ENCODE data around the gene POU2AF1.

POU2AF1 gene

GRCh38 chr11:111392552-111392951 lies 13.5 kb upstream of the POU2AF1 start:
- H3K9ac ChIP-seq (ENCODE audit: low read length): no peak overlapping the region
- no peak overlapping the region for H3K27ac ChIP-seq (ENCODE audit: low read length)
- H3K4me1 ChIP-seq (ENCODE audit: low read length): peaks cover 18% of the 10 kb centered on the region
- no peaks in the 10 kb centered on the region for H4K20me1 ChIP-seq (ENCODE audit: insufficient read depth, low read length)
- no peaks in the 10 kb centered on the region for H3F3A ChIP-seq (ENCODE audit: insufficient read depth, low read length)
- H3K27me3 ChIP-seq (replicated peaks; ENCODE audit: insufficient read depth, low read length): no peaks in the 10 kb centered on the region
- H3K79me2 ChIP-seq (ENCODE audit: low read length): no peaks in the 10 kb centered on the region
- no peaks in the 10 kb centered on the region for H3K36me3 ChIP-seq (replicated peaks; ENCODE audit: insufficient read depth, low read length)
- DNase-seq: no peak
- H3K4me3 ChIP-seq (ENCODE audit: low read length): no peak overlapping the region
- TF ChIP-seq EZH2phosphoT487 (IDR thresholded peaks at IDR 0.05; ENCODE audit: low read length) (no peak), CTCF (IDR thresholded peaks at IDR 0.05; ENCODE audit: low read length) (no peak), EZH2 (optimal IDR thresholded peaks at IDR 0.05; ENCODE audit: low read depth, low read length) (no peak)
- H3K4me2 ChIP-seq (ENCODE audit: low read depth, low read length): no peak overlapping the region
- no peaks in the 10 kb centered on the region for H3K9me2 ChIP-seq (replicated peaks; ENCODE audit: insufficient read depth, low read length)
- no peaks in the 10 kb centered on the region for H3K9me3 ChIP-seq (replicated peaks; ENCODE audit: insufficient read depth, low read length)
- H2AFZ ChIP-seq (ENCODE audit: low read length): no peak overlapping the region

GRCh38 chr11:111391328-111392124 lies 12.5 kb upstream of the POU2AF1 start:
- Histone ChIP-seq H3F3A (ENCODE audit: insufficient read depth, low read length) (no peaks in the 10 kb centered on the region), H2AFZ (ENCODE audit: low read length) (no peak overlapping the region), H3K36me3 (replicated peaks; ENCODE audit: insufficient read depth, low read length) (no peaks in the 10 kb centered on the region), H3K9ac (ENCODE audit: low read length) (no peak overlapping the region), H3K4me2 (ENCODE audit: low read depth, low read length) (no peak overlapping the region), H3K4me1 (ENCODE audit: low read length) (peaks cover 18% of the 10 kb centered on the region), H3K9me2 (replicated peaks; ENCODE audit: insufficient read depth, low read length) (no peaks in the 10 kb centered on the region), H3K4me3 (ENCODE audit: low read length) (no peak overlapping the region), H3K9me3 (replicated peaks; ENCODE audit: insufficient read depth, low read length) (no peaks in the 10 kb centered on the region), H4K20me1 (ENCODE audit: insufficient read depth, low read length) (no peaks in the 10 kb centered on the region), H3K79me2 (ENCODE audit: low read length) (no peaks in the 10 kb centered on the region), H3K27me3 (replicated peaks; ENCODE audit: insufficient read depth, low read length) (no peaks in the 10 kb centered on the region), H3K27ac (ENCODE audit: low read length) (no peak overlapping the region)
- TF ChIP-seq CTCF (IDR thresholded peaks at IDR 0.05; ENCODE audit: low read length): no peak
- TF ChIP-seq EZH2phosphoT487 (IDR thresholded peaks at IDR 0.05; ENCODE audit: low read length): no peak
- TF ChIP-seq EZH2 (optimal IDR thresholded peaks at IDR 0.05; ENCODE audit: low read depth, low read length): no peak
- DNase-seq: no peak

GRCh38 chr11:111388842-111389241 lies 9.8 kb upstream of the POU2AF1 start:
- no peak overlapping the region; the same call in 1 of the 2 replicates for H3K9ac ChIP-seq (ENCODE audit: low read length)

GRCh38 chr11:111388420-111388819 lies 9.3 kb upstream of the POU2AF1 start:
- no peak for TF ChIP-seq EZH2phosphoT487 (IDR thresholded peaks at IDR 0.05; ENCODE audit: low read length)
- TF ChIP-seq EZH2 (optimal IDR thresholded peaks at IDR 0.05; ENCODE audit: low read depth, low read length): no peak
- TF ChIP-seq CTCF (IDR thresholded peaks at IDR 0.05; ENCODE audit: low read length): no peak
- Histone ChIP-seq H3K9me2 (replicated peaks; ENCODE audit: insufficient read depth, low read length) (no peaks in the 10 kb centered on the region), H4K20me1 (ENCODE audit: insufficient read depth, low read length) (no peaks in the 10 kb centered on the region), H3K4me2 (ENCODE audit: low read depth, low read length) (peak overlapping the region; percentile 54), H3K4me1 (ENCODE audit: low read length) (peaks cover 18% of the 10 kb centered on the region), H3K4me3 (ENCODE audit: low read length) (no peak overlapping the region), H3K27me3 (replicated peaks; ENCODE audit: insufficient read depth, low read length) (no peaks in the 10 kb centered on the region), H3K27ac (ENCODE audit: low read length) (peak overlapping the region; percentile 61; the same call in 1 of the 2 replicates), H3K36me3 (replicated peaks; ENCODE audit: insufficient read depth, low read length) (no peaks in the 10 kb centered on the region), H3K9ac (ENCODE audit: low read length) (no peak overlapping the region), H3K79me2 (ENCODE audit: low read length) (no peaks in the 10 kb centered on the region), H3K9me3 (replicated peaks; ENCODE audit: insufficient read depth, low read length) (no peaks in the 10 kb centered on the region), H2AFZ (ENCODE audit: low read length) (peak overlapping the region; percentile 29), H3F3A (ENCODE audit: insufficient read depth, low read length) (no peaks in the 10 kb centered on the region)
- DNase-seq: no peak

More at GRCh38 chr11:111388842-111389241, 9.8 kb upstream of the POU2AF1 start:
- Histone ChIP-seq H3K9me3 (replicated peaks; ENCODE audit: insufficient read depth, low read length) (no peaks in the 10 kb centered on the region), H3K27me3 (replicated peaks; ENCODE audit: insufficient read depth, low read length) (no peaks in the 10 kb centered on the region), H3K79me2 (ENCODE audit: low read length) (no peaks in the 10 kb centered on the region), H2AFZ (ENCODE audit: low read length) (peak overlapping the region; percentile 29), H3K9me2 (replicated peaks; ENCODE audit: insufficient read depth, low read length) (no peaks in the 10 kb centered on the region), H3K27ac (ENCODE audit: low read length) (peak overlapping the region; percentile 61; the same call in 1 of the 2 replicates), H3K4me1 (ENCODE audit: low read length) (peaks cover 18% of the 10 kb centered on the region), H4K20me1 (ENCODE audit: insufficient read depth, low read length) (no peaks in the 10 kb centered on the region), H3K36me3 (replicated peaks; ENCODE audit: insufficient read depth, low read length) (no peaks in the 10 kb centered on the region), H3K4me3 (ENCODE audit: low read length) (no peak overlapping the region), H3K4me2 (ENCODE audit: low read depth, low read length) (peak overlapping the region; percentile 54), H3F3A (ENCODE audit: insufficient read depth, low read length) (no peaks in the 10 kb centered on the region)
- peak; percentile 72 for DNase-seq
- TF ChIP-seq EZH2 (optimal IDR thresholded peaks at IDR 0.05; ENCODE audit: low read depth, low read length): no peak
- no peak for TF ChIP-seq EZH2phosphoT487 (IDR thresholded peaks at IDR 0.05; ENCODE audit: low read length)

Data from MM.1S (cell line).